BLaER1 treated with 17β-estradiol and CSF1 and Interleukin-3, amounts not matched to agents 10 nM and 100 nM (cell line): ENCODE data around the gene ULBP1.
"Not testable (repeated sequence)": the region's sequence is repeated elsewhere in the genome, so short reads cannot be mapped to it uniquely, and the experiment has no call there.

Experiments
- H3K27ac ChIP-seq, 11 experiments: shearing (Covaris generic); formaldehyde crosslinking; 2 replicates each; pipeline ENCODE4 v1.8.1; 2022
- H3K27me3 ChIP-seq, 11 experiments: shearing (Covaris generic); formaldehyde crosslinking; 2 replicates each; pipeline ENCODE4 v1.8.1; 2022
- H3K36me3 ChIP-seq, 11 experiments: shearing (Covaris generic); formaldehyde crosslinking; 2 replicates each; pipeline ENCODE4 v1.8.1; 2022
- H3K4me1 ChIP-seq, 10 experiments: shearing (Covaris generic); formaldehyde crosslinking; 2 replicates each; pipeline ENCODE4 v1.8.1; 2022
- H3K4me2 ChIP-seq, 11 experiments: shearing (Covaris generic); formaldehyde crosslinking; 2 replicates each; pipeline ENCODE4 v1.8.1; 2022
- H3K4me3 ChIP-seq, 10 experiments: shearing (Covaris generic); formaldehyde crosslinking; 2 replicates each; pipeline ENCODE4 v1.8.1; 2022
- H3K9ac ChIP-seq, 11 experiments: shearing (Covaris generic); formaldehyde crosslinking; 2 replicates each; pipeline ENCODE4 v1.8.1; 2022
- H3K9me3 ChIP-seq, 11 experiments: shearing (Covaris generic); formaldehyde crosslinking; replicated peaks in 1 of 11; 2 replicates each; pipeline ENCODE4 v1.8.1; 2022
- H4K20me1 ChIP-seq, 11 experiments: shearing (Covaris generic); formaldehyde crosslinking; 2 replicates each; pipeline ENCODE4 v1.8.1; 2022
- Cebpa-rat ChIP-seq, 11 experiments: shearing (Covaris generic); IDR thresholded peaks; 2 replicates each; pipeline ENCODE4 v1.8.1; 2022

Gene ULBP1

GRCh38 chr6:149938571-149939355, 25.0 kb upstream of the ULBP1 start:
- Histone ChIP-seq H3K4me2 (peak overlapping the region; percentile 36 to 93 (median 71)), H3K36me3 (no peaks in the 10 kb centered on the region), H3K4me1 (peaks cover 17 to 28% (median 21%) of the 10 kb centered on the region in 10 experiments), H3K4me3 (peak overlapping the region; percentile 4 to 59 (median 48); a peak in 19 of 20 replicates), H3K27me3 (peaks cover 85 to 97% (median 95%) of the 10 kb centered on the region in 11 experiments), H3K9me3 (peaks cover 0 to 13% (median 0%) of the 10 kb centered on the region in 11 experiments; a peak in 6 of 22 replicates), H3K9ac (no peak overlapping the region), H4K20me1 (peaks cover 0 to 51% (median 25%) of the 10 kb centered on the region in 11 experiments; a peak in 14 of 22 replicates), H3K27ac (no peak overlapping the region)
- no peak for TF ChIP-seq Cebpa-rat (IDR thresholded peaks at IDR 0.05)

DNA sequence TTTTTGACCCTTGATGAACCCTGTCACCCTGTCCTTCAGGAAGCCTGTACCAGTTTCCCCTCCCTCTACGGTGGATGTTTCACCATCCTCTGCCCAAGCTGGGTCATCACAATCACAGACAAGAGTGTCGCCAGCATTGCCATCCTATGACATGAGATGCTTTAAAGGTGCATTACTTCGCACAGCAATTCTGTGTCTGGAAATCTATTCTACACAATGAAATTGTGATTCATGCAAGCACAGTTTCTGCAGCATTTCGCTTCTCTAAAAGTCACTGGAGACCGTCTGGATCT, 24.4 kb upstream of the ULBP1 start:
- peaks cover 17 to 28% (median 21%) of the 10 kb centered on the region in 10 experiments for H3K4me1 ChIP-seq
- no peak overlapping the region for H3K4me3 ChIP-seq
- H3K36me3 ChIP-seq: no peaks in the 10 kb centered on the region
- H4K20me1 ChIP-seq: peaks cover 0 to 51% (median 25%) of the 10 kb centered on the region in 11 experiments; a peak in 14 of 22 replicates
- peaks cover 0 to 13% (median 0%) of the 10 kb centered on the region in 11 experiments; a peak in 6 of 22 replicates for H3K9me3 ChIP-seq
- no peak overlapping the region for H3K27ac ChIP-seq
- peak overlapping the region in 3 of 11 experiments; percentile 71 to 93 (median 78); a peak in 3 of 22 replicates for H3K4me2 ChIP-seq
- peaks cover 84 to 98% (median 98%) of the 10 kb centered on the region in 11 experiments for H3K27me3 ChIP-seq
- no peak for TF ChIP-seq Cebpa-rat (IDR thresholded peaks at IDR 0.05)
- no peak overlapping the region for H3K9ac ChIP-seq

DNA sequence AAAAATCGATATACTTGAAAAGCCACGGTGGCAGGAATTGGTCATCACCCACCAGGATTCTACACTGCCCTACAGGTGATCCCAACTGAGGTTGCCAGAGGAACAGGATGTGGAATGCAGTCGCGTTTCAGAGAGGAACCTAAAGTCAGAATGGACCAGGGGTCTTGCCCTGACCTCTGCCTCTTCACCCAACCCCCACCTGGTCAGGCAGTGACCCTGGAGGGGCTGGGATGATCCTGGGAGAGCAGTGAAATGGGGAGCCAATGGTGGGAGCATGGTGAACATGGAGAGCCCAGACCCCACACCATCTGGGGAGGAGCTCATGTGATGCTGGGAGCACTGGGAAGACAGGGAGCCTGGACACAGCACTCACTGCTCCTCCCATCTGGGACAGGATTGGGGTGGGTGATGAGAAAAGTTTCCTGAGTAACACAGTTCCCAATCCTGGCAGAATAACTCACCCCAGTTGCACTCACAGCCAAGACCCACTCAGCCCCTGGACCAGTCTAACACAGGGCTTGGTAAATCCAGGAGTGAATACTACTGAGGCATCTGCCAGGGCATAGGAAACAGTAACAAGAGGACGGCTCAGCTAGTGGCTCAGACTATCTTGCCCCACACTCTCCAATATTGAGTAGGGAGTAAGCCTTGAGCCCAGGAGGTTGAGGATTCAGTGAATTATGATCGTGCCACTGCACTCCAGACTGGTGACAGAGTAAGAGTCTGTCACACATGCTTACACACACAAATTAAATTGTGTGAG, 23.7 kb upstream of the ULBP1 start:
- peaks cover 0 to 13% (median 0%) of the 10 kb centered on the region in 11 experiments; a peak in 6 of 22 replicates for H3K9me3 ChIP-seq
- no peak overlapping the region for H3K4me2 ChIP-seq
- peaks cover 17 to 28% (median 21%) of the 10 kb centered on the region in 10 experiments for H3K4me1 ChIP-seq
- H3K4me3 ChIP-seq: 0 out of 20 replicates have a peak overlapping the region, but pooled peaks of 1 of the 10 experiments have one; percentile 50
- H3K27me3 ChIP-seq: peaks cover 76 to 90% (median 90%) of the 10 kb centered on the region in 11 experiments
- no peak for TF ChIP-seq Cebpa-rat (IDR thresholded peaks at IDR 0.05)
- H3K36me3 ChIP-seq: no peaks in the 10 kb centered on the region
- H3K9ac ChIP-seq: no peak overlapping the region
- no peak overlapping the region for H3K27ac ChIP-seq
- H4K20me1 ChIP-seq: peaks cover 0 to 51% (median 25%) of the 10 kb centered on the region in 11 experiments; a peak in 14 of 22 replicates

DNA sequence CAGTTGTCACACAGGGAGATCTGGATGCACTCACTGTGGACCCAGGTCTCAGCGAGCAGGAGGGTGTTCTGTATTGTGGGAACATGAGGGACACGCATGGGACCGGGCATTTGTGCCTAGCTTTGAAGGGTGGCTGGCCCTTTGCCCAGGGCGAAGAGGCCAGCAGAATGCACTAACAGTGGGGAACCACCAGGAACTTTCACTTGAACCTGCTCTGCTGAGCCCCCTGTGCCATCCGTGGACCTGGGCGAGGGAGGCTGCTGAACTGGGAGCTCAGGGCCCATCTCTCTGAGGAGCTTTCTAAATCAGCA, 23.1 kb upstream of the ULBP1 start:
- Histone ChIP-seq H3K9me3 (peaks cover 0 to 13% (median 0%) of the 10 kb centered on the region in 11 experiments; a peak in 6 of 22 replicates), H3K9ac (no peak overlapping the region), H3K4me2 (no peak overlapping the region), H3K27me3 (peaks cover 71 to 85% (median 85%) of the 10 kb centered on the region in 11 experiments), H3K27ac (no peak overlapping the region), H4K20me1 (peaks cover 0 to 50% (median 23%) of the 10 kb centered on the region in 11 experiments; a peak in 14 of 22 replicates), H3K36me3 (no peaks in the 10 kb centered on the region), H3K4me1 (peaks cover 17 to 28% (median 21%) of the 10 kb centered on the region in 10 experiments), H3K4me3 (peak overlapping the region in 1 of 10 experiments; percentile 50; a peak in 1 of 20 replicates)
- no peak for TF ChIP-seq Cebpa-rat (IDR thresholded peaks at IDR 0.05)

- Histone ChIP-seq H3K9ac (peak within 1 kb of the TSS in 10 of 11 experiments; percentile 16 to 65 (median 52); a peak in 15 of 22 replicates), H3K4me2 (peak within 1 kb of the TSS; percentile 84 to 98 (median 93)), H3K27me3 (peaks cover 63 to 77% (median 73%) of the 10 kb centered on the region in 11 experiments), H3K4me3 (peak within 1 kb of the TSS; percentile 50 to 73 (median 64)), H4K20me1 (peaks cover 0 to 42% (median 18%) of the 10 kb centered on the region in 11 experiments; a peak in 14 of 22 replicates), H3K36me3 (no peaks in the 10 kb centered on the region), H3K27ac (no peak within 1 kb of the TSS), H3K4me1 (peaks cover 17 to 28% (median 21%) of the 10 kb centered on the region in 10 experiments), H3K9me3 (peaks cover 0 to 13% (median 0%) of the 10 kb centered on the region in 11 experiments; a peak in 6 of 22 replicates)
- no peak for TF ChIP-seq Cebpa-rat (IDR thresholded peaks at IDR 0.05)
These were observed 21.9 kb upstream of the ULBP1 start, which contains the start of gene ULBP2 for GRCh38 chr6:149941583-149942460. Gene ULBP2, plus strand, starts transcription at chr6:149942014. Its CDS starts 59 bp downstream, at chr6:149942073.

DNA sequence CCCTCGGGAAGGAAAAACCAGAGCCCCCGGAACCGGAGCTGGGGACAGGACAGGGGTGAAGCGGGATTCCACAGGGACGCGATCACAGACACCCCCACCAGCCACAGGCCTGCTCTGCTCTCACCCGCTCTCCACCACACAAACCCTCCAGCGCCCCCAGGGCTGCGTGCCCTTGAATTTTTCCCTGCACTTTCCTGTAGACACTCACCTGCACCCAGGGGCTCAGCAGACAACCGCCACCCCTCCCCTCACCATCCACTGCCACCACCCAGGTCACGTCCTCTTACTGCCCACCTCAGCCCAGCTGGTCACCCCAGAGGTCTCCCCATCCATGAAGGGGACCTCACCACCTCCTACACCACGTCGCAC, 21.3 kb upstream of the ULBP1 start:
- Histone ChIP-seq H3K4me3 (peak overlapping the region; percentile 50 to 73 (median 64)), H3K27me3 (peaks cover 56 to 72% (median 67%) of the 10 kb centered on the region in 11 experiments), H3K9ac (peak overlapping the region in 4 of 11 experiments; percentile 44 to 58 (median 54); a peak in 6 of 22 replicates), H3K4me1 (peaks cover 17 to 28% (median 21%) of the 10 kb centered on the region in 10 experiments), H4K20me1 (peaks cover 0 to 40% (median 18%) of the 10 kb centered on the region in 11 experiments; a peak in 14 of 22 replicates), H3K27ac (no peak overlapping the region), H3K36me3 (no peaks in the 10 kb centered on the region), H3K4me2 (peak overlapping the region; percentile 84 to 98 (median 93)), H3K9me3 (peaks cover 0 to 13% (median 0%) of the 10 kb centered on the region in 11 experiments; a peak in 6 of 22 replicates)
- TF ChIP-seq Cebpa-rat (IDR thresholded peaks at IDR 0.05): no peak

DNA sequence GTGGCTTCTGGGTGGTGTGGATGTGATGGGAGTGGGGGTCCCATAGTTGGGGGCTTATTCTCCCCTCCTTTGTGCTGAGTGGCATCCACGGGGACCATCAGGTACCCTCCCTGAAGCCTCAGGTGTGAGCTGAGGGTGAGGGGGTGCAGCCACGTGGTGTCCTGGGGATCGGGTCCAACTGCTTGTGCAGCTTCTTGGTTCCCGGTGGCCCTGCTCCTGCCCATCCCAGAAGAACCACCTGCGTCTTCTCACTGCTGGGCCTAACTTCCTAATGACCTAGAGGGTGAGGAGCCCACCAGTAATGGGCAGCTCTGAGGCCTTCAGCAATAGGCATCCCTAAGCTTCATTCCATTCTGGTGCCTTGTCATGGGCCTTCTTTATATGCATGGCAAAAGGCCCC, 20.4 kb upstream of the ULBP1 start:
- peaks cover 0 to 12% (median 0%) of the 10 kb centered on the region in 11 experiments; a peak in 6 of 22 replicates for H3K9me3 ChIP-seq

DNA sequence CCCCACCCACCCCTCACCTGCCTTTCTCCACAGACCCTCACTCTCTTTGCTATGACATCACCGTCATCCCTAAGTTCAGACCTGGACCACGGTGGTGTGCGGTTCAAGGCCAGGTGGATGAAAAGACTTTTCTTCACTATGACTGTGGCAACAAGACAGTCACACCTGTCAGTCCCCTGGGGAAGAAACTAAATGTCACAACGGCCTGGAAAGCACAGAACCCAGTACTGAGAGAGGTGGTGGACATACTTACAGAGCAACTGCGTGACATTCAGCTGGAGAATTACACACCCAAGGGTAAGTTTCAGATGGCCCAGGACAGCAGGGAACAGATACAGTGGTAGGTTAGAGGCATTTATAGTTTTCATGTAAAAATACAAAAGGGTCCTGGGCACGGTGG, 18.5 kb upstream of the ULBP1 start:
- not testable (repeated sequence) for H3K4me3 ChIP-seq, H3K4me2 ChIP-seq, H3K9me3 ChIP-seq, H3K36me3 ChIP-seq, H3K27ac ChIP-seq, H3K9ac ChIP-seq
- Histone ChIP-seq H3K4me1 (peaks cover 6 to 18% (median 15%) of the 10 kb centered on the region in 10 experiments; a peak in 19 of 20 replicates), H4K20me1 (peaks cover 0 to 18% (median 4%) of the 10 kb centered on the region in 11 experiments; a peak in 11 of 22 replicates), H3K27me3 (peaks cover 41 to 63% (median 58%) of the 10 kb centered on the region in 11 experiments)

More for the DNA sequence above, 20.4 kb upstream of the ULBP1 start:
- Histone ChIP-seq H4K20me1 (peaks cover 0 to 38% (median 18%) of the 10 kb centered on the region in 11 experiments; a peak in 13 of 22 replicates), H3K27me3 (peaks cover 49 to 69% (median 62%) of the 10 kb centered on the region in 11 experiments), H3K4me1 (peaks cover 14 to 25% (median 19%) of the 10 kb centered on the region in 10 experiments)
- H3K4me3 ChIP-seq, H3K36me3 ChIP-seq, H3K4me2 ChIP-seq, H3K27ac ChIP-seq, H3K9ac ChIP-seq: not testable (repeated sequence)

- not testable (repeated sequence) for H4K20me1 ChIP-seq, H3K9ac ChIP-seq, H3K4me2 ChIP-seq, H3K9me3 ChIP-seq, H3K27ac ChIP-seq, H3K36me3 ChIP-seq, H3K4me3 ChIP-seq
- Histone ChIP-seq H3K27me3 (peaks cover 41 to 63% (median 58%) of the 10 kb centered on the region in 11 experiments), H3K4me1 (peaks cover 0 to 22% (median 16%) of the 10 kb centered on the region in 10 experiments; a peak in 17 of 20 replicates)
These were observed 17.1 kb upstream of the ULBP1 start for GRCh38 chr6:149946631-149947030.

DNA sequence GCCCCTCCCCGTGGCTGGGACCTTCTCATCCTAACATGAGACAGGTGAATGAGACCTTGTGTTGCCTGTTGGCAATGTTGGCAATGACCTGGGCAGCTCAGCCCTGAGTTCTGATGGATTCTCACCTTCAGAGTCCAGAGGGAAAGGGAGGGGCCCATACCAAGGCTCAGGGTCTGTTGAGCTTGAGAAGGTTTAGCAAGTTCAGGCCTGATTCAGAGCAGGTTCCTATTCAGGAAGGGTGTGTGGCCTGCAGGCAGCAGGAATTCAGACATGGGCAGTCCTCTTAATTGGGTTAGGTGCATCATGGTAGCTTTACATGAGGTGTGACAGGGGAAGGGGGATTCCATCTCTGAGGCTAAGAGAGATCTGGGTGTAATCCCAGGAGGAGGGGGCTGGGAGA, 16.2 kb upstream of the ULBP1 start:
- H3K27ac ChIP-seq, H3K36me3 ChIP-seq, H3K9ac ChIP-seq, H3K9me3 ChIP-seq, H3K4me3 ChIP-seq, H4K20me1 ChIP-seq, H3K4me2 ChIP-seq: not testable (repeated sequence)
- peaks cover 38 to 63% (median 58%) of the 10 kb centered on the region in 11 experiments for H3K27me3 ChIP-seq
- H3K4me1 ChIP-seq: peaks cover 0 to 13% (median 9%) of the 10 kb centered on the region in 10 experiments; a peak in 12 of 20 replicates
